Prostate gland (tissue), 2 donors: ENCODE measurements around the gene IMMP2L. TPM values are rescaled to one million over a fixed set of nuclear protein-coding genes. Genes with fewer than 3 reads are reported as not detected.

ENCODE experiments used
- DNase-seq: peaks from one replicate; pipeline ENCODE4 v3.0.0-alpha.2; 2019; ENCODE audit warnings: low spot score
- H3K27ac ChIP-seq, 2 donors: fragments of 200-600 bp; sonication (generic); 2 replicates each; pipeline ENCODE4 v1.5.1; 2017 to 2019
- H3K27me3 ChIP-seq: fragments of 200-600 bp; sonication (generic); replicated peaks from 2 replicates; pipeline ENCODE4 v1.5.1; 2019; ENCODE audit not compliant: insufficient read depth
- H3K36me3 ChIP-seq, 2 donors: fragments of 200-600 bp; sonication (generic); 1 replicate in 1 of 2; 2 replicates in 1 of 2; pipeline versions ENCODE4 v1.5.1 to v1.8.1; 2017 to 2019
- H3K4me1 ChIP-seq: fragments of 200-600 bp; sonication (generic); replicated peaks from 2 replicates; pipeline ENCODE4 v1.5.1; 2019
- H3K4me3 ChIP-seq, 2 donors: fragments of 200-600 bp; sonication (generic); 2 replicates each; pipeline ENCODE4 v1.5.1; 2017 to 2019
- H3K9me3 ChIP-seq: fragments of 200-600 bp; sonication (generic); 2 replicates; pipeline ENCODE4 v1.5.1; 2017
- POLR2A ChIP-seq: fragments of 450-650 bp; IDR thresholded peaks from one replicate; pipeline ENCODE4 v1.6.1; 2016; ENCODE audit warnings: antibody characterized with exemption, mild to moderate bottlenecking
- POLR2AphosphoS5 ChIP-seq: sonication (generic); formaldehyde crosslinking; IDR thresholded peaks from one replicate; pipeline ENCODE4 v1.6.1; 2017; ENCODE audit warnings: antibody characterized with exemption
- WGBS: methylation state at CpG from one replicate; pipeline ENCODE4 v1.1.5; 2018; 5-methylcytosine and 5-hydroxymethylcytosine counted together
- intact Hi-C: fragments of 100-400 bp; cut with DNase I; formaldehyde crosslinking; loops from one replicate; pipeline ENCODE4 v1.14.2; 2022
- total RNA-seq, 2 donors: library from RNA; depleted of rRNA; stranded (reverse); fragments of >200 nt; gene quantifications; one replicate each; pipeline ENCODE4 v1.1.0, GENCODE V29; 2016
- TF ChIP-seq, protein P1 (sequence below), 4 experiments: fragments of 200-600 bp in 2 of 4; fragments of 450-650 bp in 2 of 4; sonication (generic) in 2 of 4; IDR thresholded peaks; 1 replicate in 3 of 4; 2 replicates in 1 of 4; pipeline ENCODE4 v1.5.1; 2016 to 2019; ENCODE audit warnings: antibody characterized with exemption in 4 of 4, mild to moderate bottlenecking in 2 of 4, moderate library complexity in 2 of 4

IMMP2L gene
- total RNA-seq, 2 donors from 2014 or later, result 16.9 to 20.4 TPM

DNA sequence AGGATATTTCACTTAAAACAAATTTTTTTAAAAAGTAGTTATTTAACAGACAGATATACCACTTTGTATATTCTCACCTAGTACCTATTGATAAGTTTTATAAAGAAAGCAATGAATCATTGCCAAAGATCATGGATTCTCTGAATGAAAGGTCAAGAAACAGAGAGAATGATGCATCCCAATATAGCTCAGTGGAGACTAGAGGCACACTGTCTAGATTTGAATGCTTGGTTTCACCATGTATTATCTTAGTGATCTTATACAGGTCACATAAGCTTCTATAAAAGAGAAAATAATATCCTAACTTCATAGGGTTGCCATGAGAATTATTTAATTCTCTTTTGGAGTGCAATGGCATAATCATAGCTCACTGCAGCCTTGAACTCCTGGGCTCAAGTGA, 558.4 kb downstream of the IMMP2L start:
- H3K4me1 ChIP-seq, result no peaks in the 10 kb centered on the region
- H3K36me3 ChIP-seq, result no peaks in the 10 kb centered on the region
- H3K27me3 ChIP-seq, result no peaks in the 10 kb centered on the region
- H3K4me3 ChIP-seq, result no peak overlapping the region
- no peak overlapping the region for H3K27ac ChIP-seq
- intact Hi-C loops, result no loop called here
- H3K9me3 ChIP-seq, result no peaks in the 10 kb centered on the region
- TF ChIP-seq POLR2A (no peak), POLR2AphosphoS5 (no peak)
- TF ChIP-seq, protein P1, sequence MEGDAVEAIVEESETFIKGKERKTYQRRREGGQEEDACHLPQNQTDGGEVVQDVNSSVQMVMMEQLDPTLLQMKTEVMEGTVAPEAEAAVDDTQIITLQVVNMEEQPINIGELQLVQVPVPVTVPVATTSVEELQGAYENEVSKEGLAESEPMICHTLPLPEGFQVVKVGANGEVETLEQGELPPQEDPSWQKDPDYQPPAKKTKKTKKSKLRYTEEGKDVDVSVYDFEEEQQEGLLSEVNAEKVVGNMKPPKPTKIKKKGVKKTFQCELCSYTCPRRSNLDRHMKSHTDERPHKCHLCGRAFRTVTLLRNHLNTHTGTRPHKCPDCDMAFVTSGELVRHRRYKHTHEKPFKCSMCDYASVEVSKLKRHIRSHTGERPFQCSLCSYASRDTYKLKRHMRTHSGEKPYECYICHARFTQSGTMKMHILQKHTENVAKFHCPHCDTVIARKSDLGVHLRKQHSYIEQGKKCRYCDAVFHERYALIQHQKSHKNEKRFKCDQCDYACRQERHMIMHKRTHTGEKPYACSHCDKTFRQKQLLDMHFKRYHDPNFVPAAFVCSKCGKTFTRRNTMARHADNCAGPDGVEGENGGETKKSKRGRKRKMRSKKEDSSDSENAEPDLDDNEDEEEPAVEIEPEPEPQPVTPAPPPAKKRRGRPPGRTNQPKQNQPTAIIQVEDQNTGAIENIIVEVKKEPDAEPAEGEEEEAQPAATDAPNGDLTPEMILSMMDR (IDR thresholded peaks at IDR 0.05), result no peak
- DNase-seq, result no peak

DNA sequence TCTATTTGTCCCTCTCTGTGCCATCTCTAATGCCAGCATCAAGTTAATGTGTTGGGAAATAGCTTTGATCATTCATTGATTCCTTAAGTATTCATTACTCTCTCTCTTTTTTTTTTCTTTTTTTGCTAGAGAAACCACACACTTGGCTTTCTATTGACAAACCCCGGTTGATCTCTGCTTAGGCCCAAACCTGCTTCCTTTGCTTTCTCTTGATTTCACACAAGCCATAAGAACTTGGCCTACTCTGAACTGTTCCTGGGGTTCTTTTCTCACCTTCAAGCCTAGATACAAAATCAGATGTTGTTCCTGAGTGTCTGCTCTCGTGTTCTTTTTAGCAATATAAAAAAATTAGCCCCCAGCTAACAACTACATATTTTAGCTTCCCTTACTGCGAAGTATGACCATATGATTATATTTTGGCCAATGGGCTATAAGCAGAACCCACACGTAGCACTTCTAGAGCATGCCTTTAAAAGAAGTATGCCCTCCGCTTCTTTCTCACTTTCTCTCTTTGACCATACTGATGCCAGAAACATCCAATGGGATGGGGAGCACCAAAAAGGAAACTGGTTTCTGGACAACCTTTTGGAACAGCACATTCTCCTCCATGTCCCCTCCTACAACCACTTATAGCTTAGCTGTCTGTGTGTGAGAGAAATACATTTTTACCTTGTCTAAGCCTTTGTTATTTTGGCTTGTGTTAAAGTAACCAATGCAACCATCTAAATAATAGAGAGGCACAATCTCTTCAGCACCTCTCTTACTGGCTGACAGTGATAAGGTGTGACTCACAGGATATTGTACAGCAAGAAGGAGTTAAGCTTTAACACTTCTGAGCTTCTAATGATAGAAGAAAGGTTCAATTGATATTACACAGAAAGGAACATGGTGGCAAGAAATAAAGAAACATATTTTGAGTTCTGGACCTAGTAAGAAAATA, 568.0 kb downstream of the IMMP2L start:
- intact Hi-C loops, result no loop called here
- Histone ChIP-seq H3K27me3 (no peaks in the 10 kb centered on the region), H3K9me3 (no peaks in the 10 kb centered on the region), H3K27ac (no peak overlapping the region), H3K4me1 (no peaks in the 10 kb centered on the region), H3K36me3 (no peaks in the 10 kb centered on the region), H3K4me3 (no peak overlapping the region)
- 95% methylated on average over 5 of the region's 5 CpGs for WGBS
- no peak for TF ChIP-seq POLR2A
- TF ChIP-seq, protein P1 (IDR thresholded peaks at IDR 0.05), result no peak
- no peak for TF ChIP-seq POLR2AphosphoS5
- no peak for DNase-seq

DNA sequence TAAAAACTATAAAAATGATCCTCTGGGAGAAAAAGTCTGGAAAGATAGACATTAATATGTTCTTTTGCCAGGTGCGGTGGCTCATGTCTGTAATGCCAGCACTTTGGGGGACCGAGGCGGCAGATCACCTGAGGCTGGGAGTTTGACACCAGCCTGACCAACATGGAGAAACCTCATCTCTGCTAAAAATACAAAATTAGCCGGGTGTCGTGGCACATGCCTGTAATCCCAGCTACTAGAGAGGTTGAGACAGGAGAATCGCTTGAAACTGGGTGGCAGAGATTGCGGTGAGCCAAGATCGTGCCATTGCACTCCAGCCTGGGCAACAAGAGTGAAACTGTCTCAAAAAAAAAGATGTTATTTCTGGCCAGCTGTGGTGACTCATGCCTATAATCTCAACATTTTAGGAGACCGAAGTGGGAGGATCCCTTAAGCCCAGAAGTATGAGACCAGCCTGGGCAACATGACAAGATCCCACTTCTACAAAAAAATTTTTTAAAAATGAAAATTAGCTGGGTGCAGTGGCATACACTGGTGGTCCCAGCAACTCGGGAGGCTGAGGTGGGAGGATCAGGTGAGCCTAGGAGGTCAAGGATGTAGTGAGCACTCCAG, 573.3 kb downstream of the IMMP2L start:
- no peak for DNase-seq
- H3K4me1 ChIP-seq, result no peaks in the 10 kb centered on the region
- H3K9me3 ChIP-seq, result no peaks in the 10 kb centered on the region
- WGBS, result 95% methylated on average over 10 of the region's 10 CpGs
- no peak overlapping the region for H3K27ac ChIP-seq
- no peak for TF ChIP-seq POLR2A
- TF ChIP-seq POLR2AphosphoS5, result no peak
- TF ChIP-seq, protein P1 (IDR thresholded peaks at IDR 0.05), result no peak
- intact Hi-C loops, result no loop called here
- no peaks in the 10 kb centered on the region for H3K36me3 ChIP-seq
- H3K4me3 ChIP-seq, result no peak overlapping the region
- no peaks in the 10 kb centered on the region for H3K27me3 ChIP-seq

DNA sequence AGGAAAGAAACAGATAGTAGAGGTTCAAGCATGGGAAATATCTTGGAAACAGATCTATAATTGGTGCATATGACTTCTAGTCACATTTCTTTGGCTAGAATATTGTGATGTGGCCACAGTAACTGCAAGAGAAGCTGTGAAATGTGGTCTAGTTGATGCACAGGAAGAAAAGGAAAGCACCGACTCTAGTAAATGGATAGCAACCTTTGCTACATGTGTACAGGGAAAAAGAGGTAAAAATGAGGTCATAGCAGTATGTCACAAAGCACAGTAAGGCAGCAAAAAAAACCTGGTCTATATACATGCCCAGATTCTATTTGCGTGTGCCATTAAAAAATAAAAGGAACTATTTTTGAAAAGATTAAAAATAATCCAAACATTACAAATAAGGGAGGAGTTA, 573.9 kb downstream of the IMMP2L start:
- H3K27ac ChIP-seq, result no peak overlapping the region

More for the DNA sequence above, 573.9 kb downstream of the IMMP2L start:
- TF ChIP-seq, protein P1 (IDR thresholded peaks at IDR 0.05), result no peak
- TF ChIP-seq POLR2AphosphoS5, result no peak
- TF ChIP-seq POLR2A, result no peak
- no peaks in the 10 kb centered on the region for H3K9me3 ChIP-seq
- 96% methylated on average over 2 of the region's 2 CpGs for WGBS
- H3K27me3 ChIP-seq, result no peaks in the 10 kb centered on the region
- intact Hi-C loops, result no loop called here
- no peaks in the 10 kb centered on the region for H3K4me1 ChIP-seq
- DNase-seq, result no peak
- no peak overlapping the region for H3K4me3 ChIP-seq
- H3K36me3 ChIP-seq, result no peaks in the 10 kb centered on the region
